WERI-Rb-1 (cell line): Measurements from ENCODE around the gene MUSK.
"Not testable (repeated sequence)": the region's sequence is repeated elsewhere in the genome, so short reads cannot be mapped to it uniquely, and the experiment has no call there.

ENCODE experiments used
- DNase-seq: peaks from one replicate; pipeline ENCODE4 v3.0.0-alpha.2; 2020
- H3K27ac ChIP-seq: fragments of 250-450 bp; sonication (Bioruptor Pico); 2 replicates; pipeline ENCODE4 v1.5.1; 2020; ENCODE audit warnings: mild to moderate bottlenecking, moderate library complexity
- H3K27me3 ChIP-seq: fragments of 250-450 bp; sonication (Bioruptor Pico); 2 replicates; pipeline ENCODE4 v1.5.1; 2021; ENCODE audit warnings: mild to moderate bottlenecking, low read depth, moderate library complexity; ENCODE audit not compliant: insufficient read depth, severe bottlenecking
- H3K36me3 ChIP-seq: fragments of 250-450 bp; sonication (Bioruptor Pico); 2 replicates; pipeline ENCODE4 v1.5.1; 2020; ENCODE audit warnings: mild to moderate bottlenecking, moderate library complexity
- H3K4me3 ChIP-seq: 2 replicates; pipeline ENCODE4 v1.5.1; 2011; ENCODE audit warnings: low read depth, mild to moderate bottlenecking, control low read depth, low read length
- H3K9me3 ChIP-seq: fragments of 250-450 bp; sonication (Bioruptor Pico); 2 replicates; pipeline ENCODE4 v1.5.1; 2021; ENCODE audit warnings: mild to moderate bottlenecking, moderate library complexity; ENCODE audit not compliant: severe bottlenecking
- CTCF ChIP-seq: IDR thresholded peaks from 2 replicates; pipeline ENCODE4 v1.5.1; 2011; ENCODE audit warnings: low read depth, mild to moderate bottlenecking, control low read depth, inconsistent platforms, low read length

The MUSK gene

DNA sequence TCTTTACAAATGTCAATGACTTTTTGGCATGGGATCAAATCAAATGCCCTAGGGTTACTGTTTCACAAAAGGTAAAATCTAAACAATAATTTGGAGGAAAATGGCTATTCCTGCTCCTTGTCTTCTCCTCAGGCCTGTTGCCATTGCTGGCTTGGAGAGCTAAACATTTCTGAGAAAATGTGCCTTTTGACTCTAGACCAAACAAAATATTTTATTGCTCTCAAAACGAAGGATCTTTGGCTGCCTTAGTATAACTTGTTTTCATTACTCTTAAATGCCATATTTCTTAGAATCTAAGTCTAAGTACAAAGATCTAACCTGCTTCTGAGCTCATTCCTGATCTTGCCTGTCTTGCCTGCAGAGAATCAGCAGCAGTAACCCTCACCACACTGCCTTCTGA lies 116.6 kb downstream of the MUSK start:
- Histone ChIP-seq H3K9me3 (no peaks in the 10 kb centered on the region), H3K36me3 (no peaks in the 10 kb centered on the region), H3K4me3 (no peak overlapping the region), H3K27ac (no peak overlapping the region), H3K27me3 (peaks cover 89% of the 10 kb centered on the region)
- TF ChIP-seq CTCF: no peak
- DNase-seq: no peak

DNA sequence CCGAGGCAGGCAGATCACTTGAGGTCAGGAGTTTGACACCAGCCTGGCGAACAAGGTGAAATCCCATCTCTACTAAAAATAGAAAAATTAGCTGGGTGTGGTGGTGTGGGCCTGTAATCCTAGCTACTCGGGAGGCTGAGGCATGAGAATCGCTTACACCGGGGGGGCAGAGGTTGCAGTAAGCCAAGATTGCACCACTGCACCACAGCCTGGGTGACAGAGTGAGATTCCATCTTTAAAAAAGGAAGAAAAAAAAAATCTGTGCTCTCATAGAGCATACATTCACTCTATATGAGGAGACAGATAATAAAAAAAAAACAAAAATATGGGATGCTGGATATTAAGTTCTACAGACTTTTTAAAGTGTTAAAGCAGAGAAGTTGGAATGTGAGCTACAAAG lies 119.8 kb downstream of the MUSK start:
- H3K9me3 ChIP-seq, H3K27ac ChIP-seq, DNase-seq, H3K4me3 ChIP-seq, H3K36me3 ChIP-seq: not testable (repeated sequence)
- peaks cover 69% of the 10 kb centered on the region for H3K27me3 ChIP-seq

- no peaks in the 10 kb centered on the region for H3K36me3 ChIP-seq
- no peak for DNase-seq
- H3K27me3 ChIP-seq: peaks cover 66% of the 10 kb centered on the region
- TF ChIP-seq CTCF: no peak
- H3K27ac ChIP-seq: no peak overlapping the region
- H3K9me3 ChIP-seq: no peaks in the 10 kb centered on the region
- no peak overlapping the region for H3K4me3 ChIP-seq
These were observed 120.3 kb downstream of the MUSK start for GRCh38 chr9:110788871-110789270.

DNA sequence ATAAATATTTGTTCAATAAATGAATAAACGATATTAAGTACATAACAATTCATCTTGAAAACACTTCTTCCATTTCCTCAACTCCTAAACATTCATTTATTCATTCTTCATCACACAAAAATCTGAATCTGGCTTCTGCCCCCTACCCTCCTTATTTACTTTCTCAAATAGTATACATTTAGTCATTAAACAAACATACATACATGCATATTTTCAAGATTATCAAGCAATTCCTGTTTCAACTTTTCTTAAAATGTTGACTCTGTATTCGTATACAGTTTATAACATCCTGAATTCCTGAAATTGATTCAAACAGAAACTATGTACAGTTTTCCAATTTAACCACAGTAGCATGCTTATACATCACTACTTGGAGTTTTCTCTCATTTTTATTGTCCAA lies 129.0 kb downstream of the MUSK start:
- DNase-seq: no peak
- H3K27me3 ChIP-seq: peaks cover 43% of the 10 kb centered on the region
- no peak overlapping the region for H3K4me3 ChIP-seq
- no peak overlapping the region for H3K27ac ChIP-seq
- H3K9me3 ChIP-seq: no peaks in the 10 kb centered on the region
- TF ChIP-seq CTCF: no peak
- H3K36me3 ChIP-seq: no peaks in the 10 kb centered on the region

- Histone ChIP-seq H3K9me3 (no peaks in the 10 kb centered on the region), H3K27me3 (peaks cover 59% of the 10 kb centered on the region), H3K27ac (no peak overlapping the region), H3K4me3 (no peak overlapping the region), H3K36me3 (no peaks in the 10 kb centered on the region)
- DNase-seq: no peak
- no peak for TF ChIP-seq CTCF
These were observed 130.8 kb downstream of the MUSK start for GRCh38 chr9:110799396-110799795.

DNA sequence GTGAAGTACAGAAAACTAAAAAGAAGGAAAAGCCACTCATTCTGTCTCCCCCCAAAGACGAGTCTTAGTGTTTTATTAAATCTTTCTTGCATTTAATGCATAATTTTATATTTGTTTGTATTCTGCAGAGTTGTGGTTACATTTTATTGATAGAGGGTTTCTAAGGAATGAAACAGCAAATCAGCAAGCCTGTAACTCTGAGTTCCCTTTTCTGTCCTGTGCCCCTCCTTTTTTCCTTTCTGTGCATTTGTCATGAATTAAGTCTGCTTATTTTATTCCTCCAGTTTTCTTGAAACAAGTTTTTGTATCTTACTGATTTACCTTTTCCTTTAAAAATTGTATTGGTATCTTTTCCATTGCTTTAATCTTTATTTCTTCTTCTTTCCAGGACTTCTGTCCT lies 132.8 kb downstream of the MUSK start:
- Histone ChIP-seq H3K4me3 (no peak overlapping the region), H3K27me3 (peaks cover 64% of the 10 kb centered on the region), H3K36me3 (no peaks in the 10 kb centered on the region), H3K9me3 (no peaks in the 10 kb centered on the region), H3K27ac (no peak overlapping the region)
- TF ChIP-seq CTCF: no peak
- no peak for DNase-seq
